HG03139 (cell line): Measurements from ENCODE around the gene BTG2.

ENCODE experiments used
- ATAC-seq: cut with Tn5 transposase; IDR thresholded peaks from one replicate; pipeline ENCODE4 v1.9.1; 2021; ENCODE audit not compliant: unreplicated experiment

BTG2 gene

DNA sequence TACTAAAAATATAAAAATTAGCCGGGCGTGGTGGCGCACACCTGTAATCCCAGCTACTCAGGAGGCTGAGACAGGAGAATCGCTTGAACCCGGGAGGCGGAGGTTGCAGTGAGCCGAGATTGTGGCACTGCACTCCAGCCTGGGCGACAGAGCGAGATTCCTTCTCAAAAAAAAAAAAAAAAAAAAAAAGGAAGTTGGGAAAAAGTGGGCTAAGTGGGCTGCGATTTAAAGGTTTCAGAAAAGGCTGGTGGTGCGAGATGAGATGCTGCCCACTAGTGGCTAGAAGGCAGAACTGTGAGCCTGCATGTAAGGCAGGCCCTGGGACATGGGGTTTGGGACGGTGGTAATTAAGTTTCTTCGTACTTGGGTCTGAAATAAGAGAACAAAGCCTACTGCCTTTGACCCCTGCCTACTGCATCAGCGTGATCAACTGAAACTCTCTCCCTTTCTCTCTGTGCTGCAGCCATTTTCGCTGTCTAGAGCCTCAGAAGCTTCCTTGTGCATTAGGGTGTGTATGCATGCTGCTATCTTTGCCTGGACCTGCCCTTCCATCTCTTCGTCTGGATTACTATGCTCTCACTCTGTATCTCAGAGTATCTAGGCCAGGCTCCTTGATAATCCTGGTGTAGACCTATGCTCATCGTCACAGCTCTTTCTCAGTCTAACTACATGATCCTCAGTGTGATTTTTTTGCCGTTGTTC is 33.2 kb downstream of the BTG2 start:
- ATAC-seq: no peak

DNA sequence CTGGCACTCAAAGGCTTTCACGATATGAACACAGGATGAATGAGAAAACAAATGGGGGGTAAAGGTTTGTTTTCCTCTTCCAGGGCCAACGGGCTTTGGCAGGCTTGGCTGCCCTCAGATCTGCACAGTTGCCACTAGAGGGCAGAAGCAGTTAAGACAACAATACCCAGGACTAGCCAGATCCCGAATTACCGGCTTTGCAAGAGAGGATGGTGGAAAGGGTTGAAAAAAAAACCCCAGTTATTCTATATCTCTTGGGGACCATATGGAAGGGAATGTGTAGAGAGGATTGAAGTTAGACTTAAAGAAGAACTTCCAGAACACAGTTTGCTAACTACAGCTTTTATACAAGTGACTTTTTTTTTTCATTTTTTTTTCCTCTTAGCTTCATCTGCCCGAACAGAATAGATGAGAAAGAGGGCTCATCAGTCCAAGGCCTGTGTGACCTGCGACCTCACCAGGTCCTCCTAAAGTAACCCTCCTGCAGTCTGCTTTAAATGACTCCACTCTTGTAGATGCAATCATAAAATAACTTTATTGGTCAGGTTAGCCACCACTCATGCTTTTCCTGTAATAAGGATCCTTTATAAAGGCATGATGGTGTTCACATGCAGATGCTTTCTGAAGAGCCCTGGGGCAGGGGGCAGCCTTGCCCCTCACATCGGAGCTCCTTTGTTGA is 34.9 kb downstream of the BTG2 start:
- no peak for ATAC-seq

GRCh38 chr1:203342192-203342940 is 37.0 kb downstream of the BTG2 start:
- ATAC-seq: no peak

GRCh38 chr1:203343956-203344754 is 38.8 kb downstream of the BTG2 start:
- no peak for ATAC-seq

DNA sequence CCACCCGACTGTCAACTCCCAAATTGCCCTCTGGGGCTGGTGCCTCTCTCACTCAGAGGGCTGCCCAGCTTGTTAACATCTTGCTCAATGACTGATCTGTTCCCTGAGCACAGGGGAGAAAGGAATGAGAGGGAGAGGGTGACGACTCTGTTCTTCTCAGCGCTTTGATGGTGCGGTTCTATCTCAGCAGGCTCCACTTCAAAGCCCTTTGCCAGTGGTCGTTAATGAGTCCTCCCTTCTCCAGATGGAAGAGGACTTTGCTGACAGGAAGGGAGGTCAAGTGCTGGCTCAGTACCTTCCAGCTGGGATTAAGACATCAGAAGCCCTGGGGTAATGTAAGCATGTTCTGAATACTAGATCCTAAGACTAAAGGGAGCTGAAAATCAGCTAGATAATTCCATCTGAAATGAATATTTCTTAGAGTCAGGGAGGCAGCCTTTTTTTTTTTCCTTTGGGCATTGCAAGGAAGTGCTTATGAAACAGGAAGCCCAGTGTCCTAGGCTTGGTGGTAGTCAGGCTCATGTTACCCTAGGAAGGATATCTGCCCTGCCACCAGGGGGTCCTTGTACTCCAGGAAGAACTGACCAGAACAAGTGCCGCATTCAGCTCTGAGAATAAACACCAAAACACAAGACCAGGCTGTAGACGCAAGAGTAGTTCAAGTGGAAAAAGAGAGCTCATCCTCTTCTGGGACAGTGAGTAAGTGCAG is 40.9 kb downstream of the BTG2 start:
- no peak for ATAC-seq

- ATAC-seq: no peak
Observed at GRCh38 chr1:203346769-203347102, 41.4 kb downstream of the BTG2 start.

GRCh38 chr1:203349166-203349565 is 43.8 kb downstream of the BTG2 start:
- no peak for ATAC-seq

- no peak for ATAC-seq
Observed at GRCh38 chr1:203349773-203350524, 44.6 kb downstream of the BTG2 start.

- no peak for ATAC-seq
Observed at GRCh38 chr1:203351037-203351625, 45.8 kb downstream of the BTG2 start, which contains the start of gene FMOD. FMOD (minus strand) TSS chr1:203351122; CDS start chr1:203348270, 2,852 bp downstream.

DNA sequence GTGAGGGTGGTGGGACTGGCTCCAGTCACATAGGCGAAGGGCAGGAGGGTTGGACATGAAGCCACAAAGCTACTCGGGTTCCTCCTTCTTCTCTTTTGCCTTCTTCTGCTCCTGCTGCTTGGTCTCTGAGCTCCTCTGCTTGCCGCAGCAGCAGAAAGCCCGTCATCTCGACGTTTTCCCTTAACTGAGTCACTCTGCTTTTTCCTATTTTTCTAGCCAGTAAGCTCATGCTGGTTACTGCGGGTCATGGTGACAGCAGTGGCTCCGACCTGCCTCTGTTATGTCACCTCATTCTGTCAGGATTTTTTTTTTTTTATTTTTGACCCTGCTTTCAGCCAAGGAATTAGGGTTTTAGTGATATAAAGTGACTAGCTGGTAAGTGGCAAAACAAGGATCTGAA is 48.2 kb downstream of the BTG2 start:
- ATAC-seq: no peak

DNA sequence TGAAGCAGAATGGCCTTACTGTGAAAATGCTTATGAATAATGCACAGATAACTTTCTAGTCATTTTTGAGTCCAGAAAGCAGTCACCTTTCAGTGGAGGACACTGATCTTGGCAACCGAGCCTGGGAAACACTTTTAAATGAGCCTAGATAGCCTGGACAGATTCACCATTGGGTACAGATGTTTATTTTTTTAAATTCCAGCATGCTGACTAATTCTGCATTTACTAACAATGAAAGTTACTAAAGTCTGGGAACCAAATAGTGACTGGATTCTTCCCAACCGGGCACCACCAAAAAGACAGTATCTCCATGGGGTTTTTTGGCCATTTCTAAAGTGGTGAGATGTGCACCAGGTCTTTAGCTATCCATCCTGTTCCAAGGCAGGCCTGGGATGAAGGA is 48.9 kb downstream of the BTG2 start:
- ATAC-seq: no peak

GRCh38 chr1:203359010-203359571 is 53.8 kb downstream of the BTG2 start:
- no peak for ATAC-seq
